Measurements from ENCODE around the gene R3HDM2. TPM values are rescaled to one million over a fixed set of nuclear protein-coding genes. Genes with fewer than 3 reads are reported as not detected.

The R3HDM2 gene
- total RNA-seq, 3 donors from 2014 or later = 31.6 to 43.0 (median 35.7) TPM

- Histone ChIP-seq H3K36me3 (no peaks in the 10 kb centered on the region), H3K9me3 (no peaks in the 10 kb centered on the region), H3K27me3 (no peaks in the 10 kb centered on the region), H3K4me1 (no peaks in the 10 kb centered on the region), H3K4me3 (no peak overlapping the region), H3K27ac (no peak overlapping the region)
- intact Hi-C loops (cut with DNase I; ENCODE audit: low total_unique reads) = no loop called here
- TF ChIP-seq POLR2A (IDR thresholded peaks at IDR 0.05) = no peak
- TF ChIP-seq CTCF (IDR thresholded peaks at IDR 0.05) = no peak
- TF ChIP-seq POLR2AphosphoS5 (IDR thresholded peaks at IDR 0.05) = no peak
- no peak for DNase-seq (ENCODE audit: low spot score in 2 of 2)
These were observed 35.7 kb downstream of the R3HDM2 start for GRCh38 chr12:57395121-57395520.

- TF ChIP-seq POLR2A (IDR thresholded peaks at IDR 0.05) (no peak), POLR2AphosphoS5 (IDR thresholded peaks at IDR 0.05) (no peak), CTCF (IDR thresholded peaks at IDR 0.05) (no peak)
- Histone ChIP-seq H3K27ac (no peak overlapping the region), H3K4me1 (no peaks in the 10 kb centered on the region), H3K36me3 (no peaks in the 10 kb centered on the region), H3K4me3 (no peak overlapping the region), H3K27me3 (no peaks in the 10 kb centered on the region), H3K9me3 (no peaks in the 10 kb centered on the region)
- intact Hi-C loops (cut with DNase I; ENCODE audit: low total_unique reads) = loop anchor here (2.0 kb wide), 1 partner anchor 25 kb away; no protein-coding TSS in a partner anchor
- no peak for DNase-seq (ENCODE audit: low spot score in 2 of 2)
These were observed 40.7 kb downstream of the R3HDM2 start for GRCh38 chr12:57390174-57390573.

GRCh38 chr12:57389033-57389432, 41.8 kb downstream of the R3HDM2 start:
- no peaks in the 10 kb centered on the region for H3K27me3 ChIP-seq
- no peaks in the 10 kb centered on the region for H3K36me3 ChIP-seq
- H3K4me3 ChIP-seq = no peak overlapping the region
- intact Hi-C loops (cut with DNase I; ENCODE audit: low total_unique reads) = no loop called here
- no peak for DNase-seq (ENCODE audit: low spot score in 2 of 2)
- no peaks in the 10 kb centered on the region for H3K4me1 ChIP-seq
- TF ChIP-seq CTCF (IDR thresholded peaks at IDR 0.05) (no peak), POLR2A (IDR thresholded peaks at IDR 0.05) (no peak), POLR2AphosphoS5 (IDR thresholded peaks at IDR 0.05) (no peak)
- H3K27ac ChIP-seq = no peak overlapping the region
- no peaks in the 10 kb centered on the region for H3K9me3 ChIP-seq

GRCh38 chr12:57388425-57388824, 42.4 kb downstream of the R3HDM2 start:
- Histone ChIP-seq H3K9me3 (no peaks in the 10 kb centered on the region), H3K4me3 (no peak overlapping the region), H3K4me1 (no peaks in the 10 kb centered on the region), H3K27ac (no peak overlapping the region), H3K27me3 (no peaks in the 10 kb centered on the region), H3K36me3 (no peaks in the 10 kb centered on the region)
- DNase-seq (ENCODE audit: low spot score in 2 of 2) = no peak
- intact Hi-C loops (cut with DNase I; ENCODE audit: low total_unique reads) = no loop called here
- TF ChIP-seq CTCF (IDR thresholded peaks at IDR 0.05) (no peak), POLR2AphosphoS5 (IDR thresholded peaks at IDR 0.05) (no peak), POLR2A (IDR thresholded peaks at IDR 0.05) (no peak)

- intact Hi-C loops (cut with DNase I; ENCODE audit: low total_unique reads) = no loop called here
- Histone ChIP-seq H3K36me3 (no peaks in the 10 kb centered on the region), H3K4me1 (no peaks in the 10 kb centered on the region), H3K9me3 (no peaks in the 10 kb centered on the region), H3K4me3 (no peak overlapping the region), H3K27ac (no peak overlapping the region), H3K27me3 (no peaks in the 10 kb centered on the region)
- TF ChIP-seq CTCF (IDR thresholded peaks at IDR 0.05) = no peak
- no peak for TF ChIP-seq POLR2AphosphoS5 (IDR thresholded peaks at IDR 0.05)
- TF ChIP-seq POLR2A (IDR thresholded peaks at IDR 0.05) = no peak
- no peak for DNase-seq (ENCODE audit: low spot score in 2 of 2)
These were observed 44.6 kb downstream of the R3HDM2 start for GRCh38 chr12:57386187-57386720.

Measured in breast epithelium (tissue), 4 donors.